Right ventricle myocardium superior (tissue), 1 donor: ENCODE measurements around the gene EMD. TPM values are rescaled to one million over a fixed set of nuclear protein-coding genes. Genes with fewer than 3 reads are reported as not detected.
"Not testable (repeated sequence)": the region's sequence is repeated elsewhere in the genome, so short reads cannot be mapped to it uniquely, and the experiment has no call there.

Source experiments
- ATAC-seq: fragments of 200-7000 bp; cut with Tn5 transposase; one replicate; pipeline ENCODE4 v1.9.1; 2020; ENCODE audit warnings: mild to moderate bottlenecking; ENCODE audit not compliant: poor library complexity
- DNase-seq: peaks from one replicate; pipeline ENCODE4 v3.0.0-alpha.2; 2020
- intact Hi-C: fragments of 100-400 bp; cut with DNase I; formaldehyde crosslinking; loops from one replicate; pipeline ENCODE4 v1.11.2; 2022
- total RNA-seq: library from RNA; stranded (reverse); fragmentation: NEBNext Ultra II Directional; extraction: Animal tissue kit (Norgen Biotek cat#: 25700); gene quantifications from one replicate; pipeline ENCODE4 v1.2.1, GENCODE V29; 2021
- donor health status: DM: no; HTN: yes; CAD: no; lungs with severe emphysema.

The EMD gene
- total RNA-seq, 1 donor from 2014 or later = 49.2 TPM

GRCh38 chrX:154382483-154383069, 3.5 kb downstream of the EMD start:
- intact Hi-C loops = no loop called here
- DNase-seq (no peak), ATAC-seq (no peak)

GRCh38 chrX:154383359-154384283, 4.5 kb downstream of the EMD start:
- DNase-seq = no peak
- intact Hi-C loops = no loop called here
- ATAC-seq = no peak

- ATAC-seq = no peak
- no peak for DNase-seq
- intact Hi-C loops = no loop called here
Measured at GRCh38 chrX:154384284-154384892, 5.3 kb downstream of the EMD start.

GRCh38 chrX:154388094-154388493, 9.0 kb downstream of the EMD start:
- ATAC-seq = peak; percentile 37
- DNase-seq, intact Hi-C loops: not testable (repeated sequence)

GRCh38 chrX:154388649-154389048, 9.6 kb downstream of the EMD start:
- intact Hi-C loops, DNase-seq: not testable (repeated sequence)
- peak; percentile 5 for ATAC-seq

- intact Hi-C loops, DNase-seq: not testable (repeated sequence)
- ATAC-seq = peak; percentile 88
Measured at GRCh38 chrX:154389812-154390747, 11.0 kb downstream of the EMD start.

GRCh38 chrX:154396363-154396762, 17.3 kb downstream of the EMD start:
- ATAC-seq, intact Hi-C loops, DNase-seq: not testable (repeated sequence)

- peak; percentile 82 for ATAC-seq
Measured at GRCh38 chrX:154396973-154397887, 18.1 kb downstream of the EMD start.

GRCh38 chrX:154397888-154398667, 19.0 kb downstream of the EMD start, which contains the start of gene RPL10:
Gene RPL10 (plus strand): TSS chrX:154398377. CDS start chrX:154398520, 143 bp downstream.
- ATAC-seq (peak; percentile 92), DNase-seq (peak; percentile 95)
- intact Hi-C loops = no loop called here

More at GRCh38 chrX:154396973-154397887, 18.1 kb downstream of the EMD start:
- peak; percentile 86 for DNase-seq
- intact Hi-C loops = no loop called here

- intact Hi-C loops = no loop called here
- peak; percentile 92 for DNase-seq
- ATAC-seq = peak; percentile 71
Measured at GRCh38 chrX:154398668-154399526, 19.8 kb downstream of the EMD start.

- DNase-seq = no peak
- intact Hi-C loops = loop anchor here (10.0 kb wide), 1 partner anchor 55 kb away; the partner anchor contains the start of gene PLXNA3
- no peak for ATAC-seq
Measured at GRCh38 chrX:154399527-154400368, 20.7 kb downstream of the EMD start.

GRCh38 chrX:154400369-154400817, 21.3 kb downstream of the EMD start:
- intact Hi-C loops = loop anchor here (10.0 kb wide), 1 partner anchor 54 kb away; the partner anchor contains the start of gene PLXNA3
- not testable (repeated sequence) for ATAC-seq, DNase-seq

- intact Hi-C loops = loop anchor here (10.0 kb wide), 1 partner anchor 54 kb away; the partner anchor contains the start of gene PLXNA3
Measured at GRCh38 chrX:154401045-154401799, 22.1 kb downstream of the EMD start.

More at GRCh38 chrX:154401045-154401799, 22.1 kb downstream of the EMD start:
- DNase-seq (no peak), ATAC-seq (no peak)
